ENCODE results near the gene CD46. TPM values are rescaled to one million over a fixed set of nuclear protein-coding genes. Genes with fewer than 3 reads are reported as not detected.
A peak's percentile ranks its signal among the peaks of the same experiment; 100 is the strongest.

The CD46 gene
- total RNA-seq, 1 donor: 92.3 TPM

DNA sequence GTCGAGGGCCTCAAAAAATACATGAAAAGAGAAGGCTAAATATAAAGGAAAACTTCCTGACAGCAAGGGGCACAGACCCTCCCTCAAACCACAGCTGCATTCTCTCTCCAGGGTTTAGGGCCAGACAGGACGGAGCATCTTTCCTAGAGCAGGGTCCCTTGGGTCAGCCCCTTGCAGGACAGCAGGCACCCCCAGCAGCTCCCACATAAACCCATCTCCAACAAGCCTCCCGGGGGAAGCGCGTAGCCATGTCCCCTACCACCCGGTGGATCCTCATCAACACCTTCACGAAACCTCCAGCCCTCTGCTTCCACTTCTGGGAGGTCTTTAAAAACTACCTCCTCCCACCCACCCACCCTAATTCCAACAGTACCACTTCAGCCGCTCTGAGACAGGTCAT lies 59.5 kb downstream of the CD46 start:
- no peak overlapping the region for H3K4me3 ChIP-seq (ENCODE audit: low read depth, low read length)
- DNase-seq (ENCODE audit: low read depth): no peak
- TF ChIP-seq, protein P1, sequence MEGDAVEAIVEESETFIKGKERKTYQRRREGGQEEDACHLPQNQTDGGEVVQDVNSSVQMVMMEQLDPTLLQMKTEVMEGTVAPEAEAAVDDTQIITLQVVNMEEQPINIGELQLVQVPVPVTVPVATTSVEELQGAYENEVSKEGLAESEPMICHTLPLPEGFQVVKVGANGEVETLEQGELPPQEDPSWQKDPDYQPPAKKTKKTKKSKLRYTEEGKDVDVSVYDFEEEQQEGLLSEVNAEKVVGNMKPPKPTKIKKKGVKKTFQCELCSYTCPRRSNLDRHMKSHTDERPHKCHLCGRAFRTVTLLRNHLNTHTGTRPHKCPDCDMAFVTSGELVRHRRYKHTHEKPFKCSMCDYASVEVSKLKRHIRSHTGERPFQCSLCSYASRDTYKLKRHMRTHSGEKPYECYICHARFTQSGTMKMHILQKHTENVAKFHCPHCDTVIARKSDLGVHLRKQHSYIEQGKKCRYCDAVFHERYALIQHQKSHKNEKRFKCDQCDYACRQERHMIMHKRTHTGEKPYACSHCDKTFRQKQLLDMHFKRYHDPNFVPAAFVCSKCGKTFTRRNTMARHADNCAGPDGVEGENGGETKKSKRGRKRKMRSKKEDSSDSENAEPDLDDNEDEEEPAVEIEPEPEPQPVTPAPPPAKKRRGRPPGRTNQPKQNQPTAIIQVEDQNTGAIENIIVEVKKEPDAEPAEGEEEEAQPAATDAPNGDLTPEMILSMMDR (IDR thresholded peaks at IDR 0.05; ENCODE audit: insufficient read depth, low read length): no peak

DNA sequence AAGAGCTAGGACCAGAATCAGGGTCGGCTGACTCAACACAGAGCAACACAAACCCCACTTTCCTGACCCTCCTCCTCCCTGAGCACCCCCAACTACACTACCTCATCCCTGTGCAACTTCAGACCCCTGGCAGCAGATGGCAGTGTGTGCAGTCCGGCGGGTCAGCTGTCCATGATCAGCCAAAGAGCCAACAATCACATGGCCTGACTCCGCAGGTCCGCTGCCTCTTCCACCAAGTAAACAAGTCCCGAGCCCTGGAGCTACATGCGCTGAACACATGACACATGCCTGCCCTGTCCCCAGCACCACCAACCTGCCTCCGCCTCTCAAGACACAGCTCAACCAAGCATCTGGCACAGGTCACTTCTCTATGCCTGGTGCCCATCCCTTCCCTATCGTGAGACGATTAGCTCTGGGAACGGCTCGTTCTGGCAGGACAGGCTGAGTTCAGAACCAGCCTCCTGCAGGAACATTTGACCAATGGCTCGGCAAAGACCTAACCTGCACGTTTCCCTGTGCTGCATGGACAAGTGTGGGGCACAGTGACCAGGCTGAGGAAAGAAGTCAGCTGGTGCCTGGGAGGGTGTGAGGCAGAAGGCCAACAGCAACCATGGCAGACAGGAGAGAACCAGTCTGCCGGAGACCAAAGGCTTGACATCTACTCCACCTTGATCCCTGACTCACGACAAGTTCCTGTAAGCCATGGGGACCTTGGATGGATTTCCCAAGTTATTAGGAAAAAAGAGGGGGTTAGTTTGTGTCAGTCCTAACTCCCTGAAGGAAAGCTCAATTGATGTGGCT lies 60.3 kb downstream of the CD46 start:
- TF ChIP-seq, protein P1 (IDR thresholded peaks at IDR 0.05; ENCODE audit: insufficient read depth, low read length): peak; percentile 35
- peak; percentile 27 for DNase-seq (ENCODE audit: low read depth)
- no peak overlapping the region for H3K4me3 ChIP-seq (ENCODE audit: low read depth, low read length)

DNA sequence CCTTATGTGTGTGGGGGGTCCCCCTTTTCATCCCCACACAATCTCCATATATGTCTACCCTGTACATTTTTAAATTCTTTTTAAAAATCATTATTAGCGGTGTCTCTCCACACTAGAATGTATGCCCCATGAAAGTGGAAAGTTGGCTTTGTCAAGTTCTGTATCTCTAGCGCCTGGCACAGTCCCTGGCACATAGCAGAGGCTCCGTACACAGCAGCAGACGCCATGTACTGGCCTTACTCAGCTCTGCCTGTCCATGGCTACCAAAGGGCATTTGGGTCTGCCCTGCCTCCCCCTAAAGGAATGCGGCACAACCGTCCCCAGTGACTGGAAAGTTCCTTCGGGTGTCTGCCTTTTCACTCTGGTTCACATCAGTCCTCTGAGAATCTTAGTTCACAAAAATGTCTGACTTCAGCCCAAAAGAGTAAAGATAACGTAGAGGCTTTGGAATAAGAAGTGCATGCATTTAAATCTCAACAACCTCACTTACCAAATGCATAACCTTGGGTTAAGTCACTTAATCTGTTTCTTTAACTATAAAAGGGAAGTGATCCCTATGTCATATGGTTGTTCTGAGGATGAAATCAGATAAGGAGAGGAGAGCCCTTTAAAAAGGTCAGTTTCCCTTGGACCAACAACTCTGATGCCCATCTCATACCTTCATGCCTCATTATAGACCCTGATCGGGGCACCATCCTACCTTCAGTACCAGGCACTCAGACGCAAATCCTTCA lies 61.1 kb downstream of the CD46 start:
- TF ChIP-seq, protein P1 (IDR thresholded peaks at IDR 0.05; ENCODE audit: insufficient read depth, low read length): no peak
- no peak overlapping the region for H3K4me3 ChIP-seq (ENCODE audit: low read depth, low read length)
- no peak for DNase-seq (ENCODE audit: low read depth)

DNA sequence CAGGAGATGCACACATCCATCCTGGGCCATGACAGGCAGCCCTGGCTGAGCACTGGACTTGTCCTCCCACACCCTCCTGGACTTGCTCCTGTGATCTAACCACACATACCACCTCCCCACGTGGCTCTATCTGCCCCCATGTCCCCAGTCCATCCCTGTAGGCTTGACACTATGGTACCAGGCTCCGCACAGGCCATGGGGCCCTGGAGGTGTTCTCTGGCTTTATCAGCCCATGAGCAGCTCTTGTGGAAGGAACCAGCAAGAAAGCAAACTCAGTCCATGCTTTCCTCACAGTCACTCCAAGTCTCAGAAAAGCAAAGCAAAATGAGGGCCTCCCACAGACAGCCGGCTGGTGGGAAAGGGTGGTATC lies 61.6 kb downstream of the CD46 start:
- no peak for DNase-seq (ENCODE audit: low read depth)
- no peak overlapping the region for H3K4me3 ChIP-seq (ENCODE audit: low read depth, low read length)
- TF ChIP-seq, protein P1 (IDR thresholded peaks at IDR 0.05; ENCODE audit: insufficient read depth, low read length): no peak

DNA sequence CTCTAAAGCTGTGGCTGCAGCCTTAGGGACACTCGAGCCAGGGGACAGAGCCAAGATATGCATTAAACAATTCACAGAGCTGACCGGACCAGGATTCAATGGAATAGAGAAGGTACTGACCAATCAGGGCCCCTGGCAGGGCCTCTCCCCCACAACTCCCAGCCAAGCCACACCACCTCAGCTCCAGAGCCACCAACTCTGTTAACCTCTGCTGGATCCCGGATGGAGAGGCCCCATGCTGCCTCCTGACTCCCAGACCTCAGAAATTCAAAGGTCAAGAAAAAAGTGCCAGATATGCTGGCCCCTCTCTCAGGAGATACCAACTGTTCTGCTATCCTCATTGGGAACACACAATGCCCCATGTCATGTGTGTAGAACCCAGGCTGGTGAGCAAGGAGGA lies 62.1 kb downstream of the CD46 start:
- no peak overlapping the region for H3K4me3 ChIP-seq (ENCODE audit: low read depth, low read length)
- DNase-seq (ENCODE audit: low read depth): no peak
- TF ChIP-seq, protein P1 (IDR thresholded peaks at IDR 0.05; ENCODE audit: insufficient read depth, low read length): no peak

DNA sequence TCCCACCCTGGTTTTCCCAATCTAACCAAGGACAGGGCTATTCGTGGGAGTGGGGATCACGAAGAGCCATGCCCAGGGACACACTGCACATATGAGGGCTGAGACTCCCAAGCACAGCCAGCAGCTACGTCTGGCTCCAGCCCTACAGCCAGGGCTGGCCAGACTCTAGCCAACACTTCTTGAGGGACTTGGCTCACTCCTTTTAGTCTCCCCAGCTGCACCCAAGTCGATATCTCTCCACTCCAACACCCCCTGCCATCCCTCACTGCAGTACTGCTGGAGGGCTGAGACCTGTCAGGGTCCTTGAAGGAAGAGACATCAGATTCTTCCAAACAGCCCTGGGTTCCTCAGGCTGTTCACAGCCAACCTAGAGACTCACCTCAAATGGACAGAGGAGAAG lies 62.6 kb downstream of the CD46 start:
- TF ChIP-seq, protein P1 (IDR thresholded peaks at IDR 0.05; ENCODE audit: insufficient read depth, low read length): no peak
- DNase-seq (ENCODE audit: low read depth): no peak
- no peak overlapping the region for H3K4me3 ChIP-seq (ENCODE audit: low read depth, low read length)

All from fibroblast of the aortic adventitia (primary cell).